Mesenteric fat pad (tissue), 1 donor: ENCODE results near the gene VWA7. TPM values are rescaled to one million over a fixed set of nuclear protein-coding genes. Genes with fewer than 3 reads are reported as not detected.

Experiments used
- DNase-seq: peaks from one replicate; pipeline ENCODE4 v3.0.0-alpha.2; 2020; ENCODE audit warnings: low spot score
- total RNA-seq: library from RNA; stranded (reverse); fragmentation: NEBNext Ultra II Directional; extraction: Animal tissue kit (Norgen Biotek cat#: 25700); gene quantifications from one replicate; pipeline ENCODE4 v1.2.1, GENCODE V29; 2021
- donor health status: DM: yes; HTN: yes; CAD: no.

VWA7 gene
- total RNA-seq, 1 donor from 2014 or later: 0.77 TPM

DNA sequence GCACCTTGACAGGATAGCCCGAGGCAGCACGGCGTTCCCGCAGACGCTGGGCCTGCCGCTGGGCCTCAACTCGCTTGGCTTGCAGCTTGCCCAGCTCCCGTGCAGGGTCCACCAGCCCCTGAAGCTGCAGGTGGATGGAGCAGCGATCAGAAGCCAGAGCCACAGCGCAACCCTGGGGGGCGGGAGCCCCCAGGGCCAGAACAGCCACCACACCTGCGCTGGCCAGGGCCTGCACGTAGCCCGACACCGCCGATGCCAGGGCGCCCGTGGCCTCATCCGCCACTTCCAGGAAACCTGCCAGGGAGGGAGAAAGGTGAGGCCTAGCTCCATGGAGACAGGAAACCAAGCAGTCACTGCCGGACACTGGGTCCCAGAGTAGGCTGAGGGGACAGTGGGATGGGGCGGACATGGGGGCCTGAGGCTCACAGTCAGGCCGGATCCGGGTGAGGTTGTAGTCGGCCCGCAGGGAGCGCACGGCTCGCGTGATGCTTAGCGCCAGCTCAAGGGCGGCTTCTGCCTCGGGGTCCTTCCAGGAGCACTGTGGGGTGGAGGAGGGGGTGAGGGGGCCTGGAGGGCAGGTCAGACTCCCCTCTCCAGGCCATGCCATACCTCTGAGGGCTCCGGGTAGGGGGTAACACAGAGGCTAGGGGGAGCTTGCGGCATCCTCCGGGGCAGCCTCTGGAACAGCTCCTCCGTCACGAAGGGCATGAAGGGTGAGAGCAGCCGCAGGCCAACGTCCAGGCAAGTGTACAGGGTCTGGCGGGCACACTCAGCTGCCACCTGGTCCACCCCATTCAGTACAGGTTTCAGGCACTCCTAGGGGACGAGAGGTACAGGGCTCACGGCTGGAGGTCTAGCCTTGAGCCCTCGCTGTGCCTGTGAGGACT is 2.1 kb upstream of the VWA7 start:
- DNase-seq: no peak

DNA sequence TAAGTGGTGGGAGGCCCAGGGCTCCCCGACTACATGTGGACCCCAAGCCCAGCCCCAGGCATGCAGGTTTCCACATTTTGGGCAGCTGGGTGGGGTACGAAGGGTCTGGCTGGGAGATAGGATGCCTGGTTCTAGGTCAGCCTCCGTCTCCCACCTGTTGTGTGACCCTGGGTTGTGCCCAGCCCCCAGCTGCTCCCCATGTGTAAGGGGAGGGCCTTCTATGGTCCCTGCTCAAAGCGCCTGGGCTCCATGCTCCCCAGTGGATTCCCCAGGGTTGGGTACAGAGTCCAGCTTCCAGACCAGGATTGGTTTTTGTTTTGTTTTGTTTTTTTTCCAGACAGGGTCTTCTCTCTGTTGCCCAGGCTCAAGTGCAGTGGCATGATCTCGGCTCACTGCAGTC is 1.1 kb upstream of the VWA7 start:
- DNase-seq: no peak

DNA sequence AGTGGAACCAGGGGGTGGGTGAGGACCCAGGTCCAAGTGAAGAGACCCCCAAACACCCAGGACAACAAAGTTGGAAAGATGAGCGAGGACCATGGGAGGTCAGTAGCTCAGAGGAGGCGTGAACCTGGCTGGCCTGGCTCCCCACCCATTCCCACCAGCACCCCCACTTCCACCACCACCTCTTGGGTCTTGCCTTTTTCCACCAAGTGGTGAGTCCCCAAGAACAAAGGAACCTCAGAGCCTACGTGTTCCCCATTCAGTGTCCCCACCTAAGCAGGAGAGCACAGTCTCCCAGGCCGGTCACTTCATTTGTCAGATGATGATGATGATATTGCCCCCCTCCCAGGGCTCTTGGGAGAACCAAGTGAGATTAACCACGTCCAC is 531 bp upstream of the VWA7 start:
- DNase-seq: no peak

DNA sequence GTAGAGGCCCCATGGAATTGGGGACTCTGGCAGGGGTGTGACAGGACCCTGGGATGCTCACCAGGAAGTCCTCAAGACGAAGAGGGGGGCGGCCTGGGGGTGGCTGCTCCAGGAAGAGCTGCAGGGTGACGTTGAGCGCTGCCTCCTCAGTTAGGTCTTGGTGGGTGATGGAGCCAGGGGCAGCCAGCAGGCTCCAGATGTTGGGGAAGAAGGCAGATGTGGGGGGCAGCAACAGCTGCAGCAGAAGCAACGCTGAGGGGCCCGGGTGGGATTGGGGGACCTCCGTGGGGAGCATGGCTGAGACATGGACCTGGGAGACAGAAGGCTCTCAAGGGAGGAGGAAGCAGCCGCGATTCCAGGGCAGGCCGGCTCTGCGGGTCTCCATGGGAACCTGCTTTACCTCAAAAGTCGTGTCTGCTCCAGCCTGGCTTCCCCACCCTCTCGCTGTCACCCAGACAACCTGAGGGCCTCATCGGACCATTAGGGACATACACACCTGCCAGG is 591 bp downstream of the VWA7 start:
- no peak for DNase-seq

DNA sequence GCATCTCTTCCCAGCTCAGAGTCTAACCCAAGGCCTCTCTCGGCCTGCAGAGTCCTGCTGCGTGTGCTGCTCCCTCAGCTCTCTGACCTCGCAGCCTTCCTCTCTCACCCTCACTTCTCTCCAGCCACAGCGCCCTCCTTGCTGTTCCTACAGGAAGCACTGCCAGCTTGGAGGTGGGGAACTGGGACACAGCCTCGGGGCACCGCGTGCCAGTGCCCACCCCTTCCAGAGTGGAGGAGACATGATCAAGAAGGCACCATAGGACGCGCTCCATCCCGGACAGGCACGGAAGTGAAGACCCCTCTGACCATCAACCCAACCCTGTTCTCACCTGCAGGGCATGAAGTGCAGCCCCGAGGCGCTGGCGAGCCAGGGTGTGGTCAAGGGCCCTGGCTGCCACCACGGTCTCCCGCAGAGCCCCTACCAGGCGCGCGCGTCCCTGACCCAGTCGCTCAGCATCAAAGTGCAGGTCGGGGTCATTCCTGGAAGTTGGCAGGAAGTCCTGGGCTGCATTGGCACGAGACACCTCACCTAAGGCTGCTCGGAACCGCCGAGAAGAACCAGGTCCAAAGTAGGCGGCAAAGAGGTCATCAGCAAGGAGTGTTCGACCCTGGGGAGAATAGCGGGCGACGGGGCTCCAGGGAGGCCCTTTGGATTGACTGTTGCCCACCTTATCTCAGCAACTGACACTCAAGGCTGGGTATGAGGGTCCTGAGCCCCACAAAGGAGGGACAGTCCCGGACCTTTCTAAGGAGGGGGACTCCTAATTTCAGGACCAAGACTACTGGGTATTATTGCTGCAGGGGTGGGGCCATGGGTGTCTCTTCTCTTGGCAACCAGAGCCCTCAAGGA is 1.3 kb downstream of the VWA7 start:
- no peak for DNase-seq

DNA sequence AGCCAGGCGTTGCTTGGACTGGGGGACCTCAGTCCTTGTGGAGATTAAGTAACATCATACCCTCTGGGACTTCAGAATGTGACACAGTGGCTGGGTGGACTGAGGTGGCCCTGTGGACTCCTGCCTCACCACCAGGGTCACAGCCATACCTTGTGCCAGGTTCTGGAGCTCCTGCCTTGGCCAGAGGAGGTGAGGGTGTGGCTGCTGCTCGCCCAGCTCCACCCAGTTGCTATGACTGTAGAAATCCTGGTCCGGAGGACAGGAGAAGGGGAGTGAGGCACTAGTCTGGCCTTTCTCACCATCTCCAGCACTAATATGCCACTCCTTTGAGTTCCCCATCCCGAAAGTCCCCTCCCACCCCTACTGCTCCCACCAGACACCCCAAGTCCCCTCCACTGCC is 1.9 kb downstream of the VWA7 start:
- DNase-seq: no peak

DNA sequence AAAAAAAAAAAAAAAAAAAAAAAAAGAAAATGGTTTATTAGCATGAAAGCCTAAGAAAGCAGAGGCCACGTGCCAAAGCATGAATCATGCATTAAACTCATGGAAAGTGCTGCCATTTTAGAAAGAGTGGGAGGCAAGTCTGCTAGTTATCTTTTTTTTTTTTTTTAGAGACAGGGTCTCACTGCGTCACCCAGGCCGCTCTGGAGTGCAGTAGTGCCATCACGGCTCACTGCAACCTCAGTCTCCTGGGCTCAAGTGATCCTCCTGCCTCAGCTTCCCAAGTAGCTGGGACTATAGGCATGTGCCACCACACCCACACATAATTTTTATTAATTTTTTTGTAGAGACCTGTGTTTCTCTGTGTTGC is 5.2 kb downstream of the VWA7 start:
- no peak for DNase-seq

DNA sequence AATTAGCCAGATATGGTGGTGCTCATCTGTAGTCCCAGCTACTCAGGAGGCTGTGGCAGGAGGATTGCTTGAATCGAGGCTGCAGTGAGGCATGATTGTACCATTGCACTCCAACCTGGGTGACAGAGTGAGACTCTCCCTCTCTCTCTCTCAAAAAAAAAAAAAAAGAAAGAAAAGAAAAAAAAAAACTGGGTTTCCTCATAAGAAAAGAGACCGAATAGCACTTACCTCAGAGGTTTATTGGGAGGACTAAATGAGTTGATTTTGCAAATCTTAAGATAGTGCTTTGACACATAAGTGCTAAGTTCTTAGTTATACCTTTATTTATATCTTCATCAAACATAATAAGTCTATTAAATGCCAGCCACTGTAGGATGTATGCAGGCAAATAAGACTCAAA is 6.3 kb downstream of the VWA7 start:
- no peak for DNase-seq

DNA sequence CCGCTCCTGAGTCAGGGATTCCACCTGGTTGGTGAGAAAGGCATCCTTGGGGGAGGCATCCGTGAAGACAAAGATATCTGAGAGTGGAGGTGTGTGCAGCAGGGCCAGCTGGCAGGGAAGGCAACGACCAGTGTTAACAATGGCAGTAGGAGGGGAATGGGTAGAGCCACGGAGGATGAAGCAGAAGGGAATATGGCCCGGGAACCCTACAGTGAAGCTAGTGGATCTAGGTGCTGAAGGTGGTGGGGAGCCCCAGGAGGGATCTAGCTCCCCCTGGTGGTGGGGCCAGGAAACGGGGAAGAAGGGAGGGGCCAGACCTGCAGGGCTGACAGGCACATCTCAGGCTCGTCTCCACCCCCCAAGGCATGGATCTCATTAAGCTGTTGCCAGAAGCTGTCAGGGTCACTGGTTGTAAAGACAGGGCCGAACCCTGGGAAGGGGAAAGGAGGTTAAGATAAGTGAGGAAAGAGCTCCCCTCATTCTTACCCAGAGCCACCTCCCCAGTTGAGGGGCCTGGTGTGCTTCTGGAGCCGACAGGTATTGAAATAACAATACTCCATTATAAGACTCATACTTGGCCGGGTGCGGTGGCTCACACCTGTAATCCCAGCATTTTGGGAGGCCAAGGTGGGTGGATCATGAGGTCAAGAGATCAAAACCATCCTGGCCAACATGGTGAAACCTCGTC is 7.3 kb downstream of the VWA7 start:
- no peak for DNase-seq

DNA sequence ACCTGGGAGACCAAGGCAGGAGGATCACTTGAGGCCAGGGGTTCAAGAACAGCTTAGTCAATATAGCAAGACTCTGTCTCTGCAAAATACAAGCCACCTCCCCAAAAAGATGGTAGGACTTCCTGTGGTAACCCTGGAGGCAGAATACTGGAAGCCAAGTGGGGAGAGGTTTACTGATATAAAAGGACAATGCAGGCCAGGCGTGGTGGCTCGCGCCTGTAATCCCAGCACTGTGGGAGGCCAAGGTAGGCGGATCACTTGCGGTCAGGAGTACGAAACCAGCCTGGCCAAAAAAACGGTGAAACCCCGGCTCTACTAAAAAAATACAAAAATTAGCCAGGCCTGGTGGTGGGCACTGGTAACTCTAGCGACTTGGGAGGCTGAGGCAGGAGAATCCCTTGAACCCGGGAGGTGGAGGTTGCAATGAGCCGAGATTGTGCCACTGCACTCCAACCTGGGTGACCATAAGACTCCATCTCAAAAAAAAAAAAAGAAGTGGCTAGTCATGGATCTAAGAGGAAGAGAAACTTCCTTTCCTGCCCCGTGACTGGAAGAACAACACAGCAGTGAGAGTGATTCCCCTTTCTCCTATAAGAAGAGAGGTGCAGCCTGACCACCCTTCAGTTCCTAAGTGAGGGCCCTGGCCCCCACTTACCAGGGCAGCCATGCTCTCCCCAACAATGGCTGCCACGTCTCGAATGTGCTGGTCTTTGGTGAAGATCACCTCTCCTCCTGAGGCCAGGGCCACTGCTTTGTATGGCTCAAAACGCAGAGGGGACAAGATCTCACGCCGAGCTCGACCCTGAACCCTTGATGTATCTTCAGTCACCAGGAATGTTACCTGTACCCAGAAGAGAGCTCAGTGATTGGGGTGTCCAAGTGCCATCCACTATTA is 8.5 kb downstream of the VWA7 start:
- no peak for DNase-seq

DNA sequence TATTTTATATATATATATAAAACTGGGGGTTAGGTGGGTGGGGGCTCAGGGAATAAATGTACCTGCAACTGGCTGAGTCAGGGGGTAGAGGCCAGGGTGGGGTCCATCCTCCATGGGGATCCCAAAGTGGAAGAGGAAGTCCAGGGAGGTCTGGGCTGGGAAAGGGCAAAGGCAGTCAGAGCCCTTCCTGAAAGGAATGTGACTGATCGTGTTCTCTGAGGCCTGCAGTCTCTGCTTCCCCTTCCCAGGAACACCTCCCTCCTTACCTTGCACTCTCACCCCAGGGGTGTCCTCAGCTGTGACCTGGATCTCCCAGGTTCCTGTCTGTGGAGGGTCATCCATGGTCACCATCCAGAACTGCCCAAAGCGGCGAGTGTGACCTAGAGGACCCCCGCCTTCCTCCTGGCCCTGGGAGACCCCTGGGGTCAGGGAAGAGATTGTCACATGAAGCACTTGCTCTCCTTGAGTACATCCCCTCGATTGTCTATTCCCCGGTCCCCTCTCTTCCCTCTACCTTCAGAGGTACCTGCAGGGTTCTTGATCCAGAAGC is 10.0 kb downstream of the VWA7 start:
- no peak for DNase-seq

DNA sequence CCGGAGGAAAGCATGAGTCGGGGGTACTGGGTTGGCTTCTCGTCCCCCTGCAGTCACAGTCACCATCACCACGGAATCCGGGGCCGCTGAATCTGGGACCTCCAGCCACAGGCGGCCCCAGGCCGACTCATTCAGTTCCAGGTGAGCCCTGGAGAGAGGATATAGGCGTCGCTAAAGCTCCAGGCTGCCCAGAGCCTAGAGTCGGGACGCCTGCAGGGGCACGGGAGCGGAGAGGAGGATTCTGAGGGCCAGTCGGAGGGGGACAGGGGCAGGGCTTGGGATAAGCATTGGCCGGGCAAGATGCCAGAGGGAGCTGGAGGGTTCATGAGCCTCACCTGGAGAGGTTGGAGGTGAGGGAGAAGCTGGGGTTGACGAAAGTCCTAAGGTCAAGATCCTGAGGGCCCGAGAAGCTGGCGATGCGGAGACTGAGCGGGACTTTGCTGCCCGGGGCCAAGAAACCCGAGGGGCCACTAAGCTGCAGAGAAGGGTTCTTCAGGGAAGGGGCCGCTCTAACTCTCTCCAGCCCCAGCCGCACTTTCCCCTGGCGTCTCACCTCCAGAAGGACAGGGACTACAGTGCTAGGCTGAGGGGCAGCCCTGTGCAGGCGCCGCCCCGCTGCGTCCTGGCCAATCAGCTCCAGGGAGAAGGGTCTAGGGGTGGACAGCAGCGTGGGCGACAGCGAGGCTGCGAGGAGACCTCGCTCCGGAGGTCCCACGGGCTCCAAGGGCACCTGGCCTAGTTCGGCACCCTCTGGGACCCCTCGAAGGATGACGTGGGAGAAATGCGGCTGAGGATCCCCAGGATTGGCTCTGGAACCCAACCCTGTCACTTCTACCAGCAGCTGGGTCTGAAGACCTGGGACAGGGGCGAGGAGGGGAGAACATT is 11.0 kb downstream of the VWA7 start:
- DNase-seq: no peak

DNA sequence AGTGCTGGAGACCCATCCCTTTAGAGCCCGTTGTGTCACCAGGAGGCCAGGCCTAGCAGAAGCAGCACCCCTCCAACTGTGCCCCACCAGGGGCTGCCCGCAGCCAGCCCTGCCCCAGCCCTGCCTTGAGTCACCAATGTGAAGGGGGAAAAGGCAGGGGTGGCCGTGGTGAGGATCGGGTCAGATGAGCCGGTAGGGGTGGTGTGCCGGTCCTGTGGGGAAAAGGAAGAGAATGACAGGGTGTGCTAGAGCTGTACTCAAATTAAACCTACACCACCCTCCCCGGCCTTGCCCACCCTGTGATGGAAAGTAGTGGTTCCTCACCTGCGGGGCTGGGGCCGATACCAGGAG is 11.6 kb downstream of the VWA7 start:
- no peak for DNase-seq

DNA sequence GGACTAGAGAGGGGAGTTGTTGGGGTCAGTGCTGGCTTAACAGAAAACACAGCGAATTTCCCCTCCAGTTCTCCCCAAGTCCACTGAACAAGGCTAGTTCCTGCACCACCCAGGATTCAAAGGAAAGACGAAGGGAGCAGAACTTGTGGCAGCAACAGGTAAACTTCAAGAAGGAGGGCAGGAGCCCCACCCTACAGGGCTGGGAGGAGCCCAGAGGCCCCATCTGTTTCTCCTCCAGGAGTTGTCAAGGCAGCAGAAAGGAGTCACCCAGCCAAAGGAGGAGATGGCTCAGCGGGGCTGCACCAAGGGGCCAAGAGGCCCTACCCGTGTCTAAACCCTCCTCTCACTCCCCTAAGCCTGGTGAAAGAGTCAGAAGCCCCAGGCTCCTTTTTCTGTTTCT is 12.9 kb downstream of the VWA7 start:
- DNase-seq: no peak

DNA sequence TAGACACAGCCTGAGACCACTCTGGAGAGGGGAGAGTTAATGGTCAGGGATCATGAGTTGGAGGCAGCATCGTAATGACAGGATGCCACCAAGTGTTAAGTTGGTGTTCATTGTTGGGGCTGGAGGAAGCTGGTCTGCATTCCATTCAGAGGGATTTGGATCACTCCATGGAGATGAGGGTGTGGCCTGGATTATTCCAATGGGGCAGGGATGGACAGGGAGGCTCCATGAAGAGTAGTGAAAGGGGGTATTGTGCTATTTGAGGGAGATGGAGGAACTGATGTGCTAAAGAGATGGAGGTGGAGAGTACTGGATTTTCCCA is 13.5 kb downstream of the VWA7 start:
- no peak for DNase-seq

DNA sequence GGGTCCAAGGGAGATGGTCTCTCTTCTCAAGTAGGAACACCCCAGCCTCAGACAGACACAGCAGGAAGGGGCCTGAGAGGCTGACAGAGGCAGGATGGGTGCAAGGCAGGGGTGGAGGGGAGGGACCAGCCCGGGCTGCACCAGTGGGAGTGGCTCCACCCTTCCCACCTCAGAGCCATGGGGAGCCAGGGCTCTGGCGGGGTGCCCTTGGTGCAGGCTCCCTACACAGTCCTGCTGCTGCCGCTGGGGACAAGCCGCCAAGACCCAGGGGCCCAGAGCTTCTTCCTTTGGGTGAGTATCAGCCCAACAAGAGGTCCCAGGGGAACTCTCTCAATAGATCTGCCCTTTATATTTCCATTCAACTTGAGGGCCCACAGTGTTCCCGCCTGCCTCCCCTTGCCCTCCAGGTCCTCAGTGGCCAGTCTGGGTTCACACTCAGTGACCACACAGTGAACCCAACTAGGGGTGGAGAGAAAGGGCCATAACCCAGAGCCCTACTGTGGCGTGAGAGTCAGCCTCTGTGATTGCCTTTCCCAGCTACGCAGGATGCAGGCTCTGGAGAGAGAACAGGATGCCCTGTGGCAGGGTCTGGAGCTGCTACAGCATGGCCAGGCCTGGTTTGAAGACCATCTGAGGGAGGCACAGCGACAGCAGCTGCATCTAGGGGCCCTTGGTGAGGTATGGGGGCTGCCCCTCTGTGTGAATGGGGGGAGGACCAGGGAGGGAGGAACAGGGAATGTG is 14.1 kb downstream of the VWA7 start:
- no peak for DNase-seq

DNA sequence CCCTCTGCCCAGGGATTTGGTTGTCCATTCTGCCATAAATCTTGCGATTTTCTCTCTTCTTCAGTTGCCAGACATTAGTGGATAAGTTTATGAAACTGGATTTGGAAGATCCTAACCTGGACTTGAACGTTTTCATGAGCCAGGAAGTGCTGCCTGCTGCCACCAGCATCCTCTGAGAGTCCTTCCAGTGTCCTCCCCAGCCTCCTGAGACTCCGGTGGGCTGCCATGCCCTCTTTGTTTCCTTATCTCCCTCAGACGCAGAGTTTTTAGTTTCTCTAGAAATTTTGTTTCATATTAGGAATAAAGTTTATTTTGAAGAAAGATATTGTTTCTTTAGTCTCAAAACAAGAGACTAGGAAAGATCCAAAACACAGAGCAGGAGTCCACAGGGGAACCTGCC is 14.8 kb downstream of the VWA7 start, which contains the start of gene SAPCD1:
TSS of gene SAPCD1 (plus strand) at position 301 of the 400 bp plus-strand sequence. CDS start 399 bp downstream, outside the sequence.
- DNase-seq: no peak

DNA sequence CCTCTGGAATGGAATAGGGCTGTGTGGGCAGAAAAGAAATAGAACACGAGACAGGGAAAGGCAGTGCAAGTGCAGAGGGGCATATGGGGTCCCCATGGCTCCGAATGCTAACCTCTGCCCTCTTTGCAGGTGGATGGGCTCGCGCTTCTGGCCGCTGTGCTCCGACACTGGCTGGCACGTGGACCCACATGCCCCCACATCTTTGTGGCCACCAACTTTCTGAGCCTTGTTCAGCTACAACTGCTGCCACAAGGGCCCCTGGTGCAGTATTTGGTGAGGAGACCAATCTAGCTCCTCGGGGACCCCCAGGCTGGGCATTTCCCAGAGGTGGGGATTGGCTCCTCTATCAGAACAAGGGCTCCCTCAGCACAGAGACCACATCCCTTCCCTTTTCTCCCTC is 15.8 kb downstream of the VWA7 start:
- DNase-seq: no peak

DNA sequence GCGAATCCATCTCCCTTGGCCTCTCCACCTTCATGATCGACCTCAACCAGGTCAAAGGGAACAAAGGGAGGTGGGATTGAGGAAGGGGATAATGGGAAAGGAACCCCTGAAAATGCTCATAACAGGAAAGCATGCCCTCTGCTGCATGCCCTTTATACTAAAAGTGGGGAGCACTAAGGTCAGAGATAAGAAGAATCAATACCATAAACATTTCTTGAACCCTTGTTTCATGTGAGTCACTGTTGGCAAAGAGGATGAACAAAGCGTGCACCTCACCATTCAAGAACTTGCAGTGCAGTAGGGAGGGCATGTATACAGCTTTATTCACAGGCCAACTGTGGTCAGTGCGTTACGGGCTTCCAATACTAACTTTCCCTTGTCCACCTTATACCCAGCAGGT is 16.3 kb downstream of the VWA7 start:
- DNase-seq: no peak
